ENCODE data around the gene MTNR1A. TPM values are rescaled to one million over a fixed set of nuclear protein-coding genes. Genes with fewer than 3 reads are reported as not detected.

The MTNR1A gene
- polyA plus RNA-seq, 1 donor (not counting 4 experiments of a cell fraction or from before 2014, with no cell fraction given), result 0.12 TPM

GRCh38 chr4:186485150-186485549 lies 70.2 kb downstream of the MTNR1A start:
- FAIRE-seq (no peak), DNase-seq (ENCODE audit: low read depth, low spot score) (no peak)
- Histone ChIP-seq H3K4me3 (ENCODE audit: control insufficient read depth in 2 of 3, extremely low read depth in 1 of 3, insufficient read depth in 2 of 3, low read depth in 1 of 3, low read length in 3 of 3) (no peak overlapping the region), H2AFZ (ENCODE audit: control insufficient read depth, low read length) (no peak overlapping the region), H3K27me3 (ENCODE audit: control insufficient read depth, extremely low read depth, insufficient read depth, low read length) (no peaks in the 10 kb centered on the region), H3K27ac (ENCODE audit: control insufficient read depth, insufficient read depth, low read length) (no peak overlapping the region), H3K79me2 (ENCODE audit: control insufficient read depth, insufficient read depth, low read length) (no peaks in the 10 kb centered on the region), H3K36me3 (ENCODE audit: control insufficient read depth in 2 of 2, extremely low read depth in 1 of 2, insufficient read depth in 2 of 2, low read length in 2 of 2) (no peaks in the 10 kb centered on the region), H4K20me1 (ENCODE audit: control insufficient read depth, extremely low read depth, insufficient read depth, low read length) (no peaks in the 10 kb centered on the region), H3K4me1 (ENCODE audit: control insufficient read depth, extremely low read depth, insufficient read depth, low read length) (no peaks in the 10 kb centered on the region), H3K9me3 (ENCODE audit: control insufficient read depth, low read depth, low read length) (peaks cover 2% of the 10 kb centered on the region), H3K4me2 (ENCODE audit: control insufficient read depth, extremely low read depth, insufficient read depth, low read depth, low read length) (no peak overlapping the region), H3K9ac (ENCODE audit: control insufficient read depth, extremely low read depth, insufficient read depth, low read length) (no peak overlapping the region), H3K9me1 (ENCODE audit: control insufficient read depth, extremely low read depth, insufficient read depth, low read length) (no peaks in the 10 kb centered on the region)
- dilution Hi-C loops (cut with MboI; ENCODE audit: extremely low pct_ligation_motif_present, low sequenced_read_pairs), result no loop called here
- no peak for TF ChIP-seq CTCF (optimal IDR thresholded peaks at IDR 0.05 in 1 of 3, IDR thresholded peaks at IDR 0.05 in 1 of 3, conservative IDR thresholded peaks at IDR 0.05 in 1 of 3; ENCODE audit: extremely low read depth in 1 of 3, insufficient read depth in 2 of 3, low read length in 3 of 3)
- TF ChIP-seq EZH2 (IDR thresholded peaks at IDR 0.05; ENCODE audit: low read length), result no peak

GRCh38 chr4:186483656-186484055 lies 71.7 kb downstream of the MTNR1A start:
- Histone ChIP-seq H3K4me1 (ENCODE audit: control insufficient read depth, extremely low read depth, insufficient read depth, low read length) (no peaks in the 10 kb centered on the region), H3K9ac (ENCODE audit: control insufficient read depth, extremely low read depth, insufficient read depth, low read length) (no peak overlapping the region), H3K4me3 (ENCODE audit: control insufficient read depth in 2 of 3, extremely low read depth in 1 of 3, insufficient read depth in 2 of 3, low read depth in 1 of 3, low read length in 3 of 3) (no peak overlapping the region), H3K27ac (ENCODE audit: control insufficient read depth, insufficient read depth, low read length) (no peak overlapping the region), H3K27me3 (ENCODE audit: control insufficient read depth, extremely low read depth, insufficient read depth, low read length) (no peaks in the 10 kb centered on the region), H3K36me3 (ENCODE audit: control insufficient read depth in 2 of 2, extremely low read depth in 1 of 2, insufficient read depth in 2 of 2, low read length in 2 of 2) (no peaks in the 10 kb centered on the region), H3K9me1 (ENCODE audit: control insufficient read depth, extremely low read depth, insufficient read depth, low read length) (no peaks in the 10 kb centered on the region), H3K9me3 (ENCODE audit: control insufficient read depth, low read depth, low read length) (peaks cover 2% of the 10 kb centered on the region), H3K4me2 (ENCODE audit: control insufficient read depth, extremely low read depth, insufficient read depth, low read depth, low read length) (no peak overlapping the region), H2AFZ (ENCODE audit: control insufficient read depth, low read length) (no peak overlapping the region), H4K20me1 (ENCODE audit: control insufficient read depth, extremely low read depth, insufficient read depth, low read length) (no peaks in the 10 kb centered on the region), H3K79me2 (ENCODE audit: control insufficient read depth, insufficient read depth, low read length) (no peaks in the 10 kb centered on the region)
- no peak for TF ChIP-seq EZH2 (IDR thresholded peaks at IDR 0.05; ENCODE audit: low read length)
- FAIRE-seq (no peak), DNase-seq (ENCODE audit: low read depth, low spot score) (no peak)
- dilution Hi-C loops (cut with MboI; ENCODE audit: extremely low pct_ligation_motif_present, low sequenced_read_pairs), result no loop called here

Small RNA genes lying within 50 kb of the gene (small RNA-seq; reads per million reads assigned to genes)
- 0 reads per million in 3 experiments for gene RNU6-1055P (ENCODE audit: insufficient read length in 3 of 3, low read depth in 3 of 3, low replicate concordance in 1 of 3)

Other genes with a start within 250 kb of the MTNR1A start
- 329 to 470 TPM (median 330 TPM) in 3 replicates for gene FAT1, start 168.3 kb upstream of the MTNR1A start, polyA plus RNA-seq

Measured in keratinocyte (primary cell).